Ascending aorta (tissue), 2 donors: Measurements from ENCODE around the gene MPEG1. TPM values are rescaled to one million over a fixed set of nuclear protein-coding genes. Genes with fewer than 3 reads are reported as not detected.
A peak's percentile ranks its signal among the peaks of the same experiment; 100 is the strongest.

Source experiments
- DNase-seq, 2 donors: peaks; one replicate each; pipeline ENCODE4 v3.0.0-alpha.2; 2019; ENCODE audit warnings: low spot score in 2 of 2
- H3K27ac ChIP-seq, 2 donors: fragments of 200-600 bp; sonication (generic); one replicate each; pipeline ENCODE4 v1.5.1; 2016 to 2017; ENCODE audit warnings: mild to moderate bottlenecking in 1 of 2
- H3K27me3 ChIP-seq: fragments of 200-600 bp; sonication (generic); one replicate; pipeline ENCODE4 v1.5.1; 2017
- H3K36me3 ChIP-seq, 2 donors: fragments of 200-600 bp; sonication (generic); one replicate each; pipeline ENCODE4 v1.5.1; 2016
- H3K4me1 ChIP-seq, 2 donors: fragments of 200-600 bp; sonication (generic); one replicate each; pipeline ENCODE4 v1.5.1; 2016 to 2017; ENCODE audit warnings: mild to moderate bottlenecking in 1 of 2
- H3K4me3 ChIP-seq, 2 donors: fragments of 200-600 bp; sonication (generic); one replicate each; pipeline ENCODE4 v1.5.1; 2016 to 2017; ENCODE audit warnings: mild to moderate bottlenecking in 1 of 2
- H3K9me3 ChIP-seq, 2 donors: fragments of 200-600 bp; sonication (generic); one replicate each; pipeline ENCODE4 v1.5.1; 2016
- CTCF ChIP-seq, 3 experiments: fragments of 200-600 bp in 2 of 3; fragments of 450-650 bp in 1 of 3; sonication (generic) in 2 of 3; IDR thresholded peaks; one replicate each; pipeline ENCODE4 v1.5.1; 2016 to 2019; ENCODE audit warnings: antibody characterized with exemption in 3 of 3, mild to moderate bottlenecking in 1 of 3, moderate library complexity in 1 of 3
- intact Hi-C: fragments of 100-400 bp; cut with DNase I; formaldehyde crosslinking; loops from one replicate; pipeline ENCODE4 v1.15.1; 2023
- total RNA-seq: library from RNA; depleted of rRNA; stranded (reverse); fragments of >200 nt; gene quantifications from one replicate; pipeline ENCODE4 v1.1.0, GENCODE V29; 2016

MPEG1 gene
- total RNA-seq, 1 donor from 2014 or later: 14.5 TPM

- intact Hi-C loops: no loop called here
- peak in 2 of 3 experiments; percentile 37 to 45 for TF ChIP-seq CTCF (IDR thresholded peaks at IDR 0.05)
- no peaks in the 10 kb centered on the region for H3K9me3 ChIP-seq
- H3K27ac ChIP-seq: no peak overlapping the region
- H3K4me1 ChIP-seq: peaks cover 2 to 6% of the 10 kb centered on the region in 2 donors
- DNase-seq: no peak
- no peak overlapping the region for H3K4me3 ChIP-seq
- H3K36me3 ChIP-seq: peaks cover 0 to 9% of the 10 kb centered on the region in 2 donors
- H3K27me3 ChIP-seq: no peaks in the 10 kb centered on the region
These were observed 6.1 kb downstream of the MPEG1 start for GRCh38 chr11:59206635-59207034.

GRCh38 chr11:59205648-59206047 lies 7.1 kb downstream of the MPEG1 start:
- H3K4me1 ChIP-seq: peaks cover 2 to 12% of the 10 kb centered on the region in 2 donors
- H3K27me3 ChIP-seq: no peaks in the 10 kb centered on the region
- DNase-seq: no peak
- no peak overlapping the region for H3K27ac ChIP-seq
- TF ChIP-seq CTCF (IDR thresholded peaks at IDR 0.05): no peak
- no peaks in the 10 kb centered on the region for H3K9me3 ChIP-seq
- intact Hi-C loops: no loop called here
- H3K36me3 ChIP-seq: peaks cover 0 to 9% of the 10 kb centered on the region in 2 donors
- no peak overlapping the region for H3K4me3 ChIP-seq

GRCh38 chr11:59204746-59205145 lies 8.0 kb downstream of the MPEG1 start:
- DNase-seq: no peak
- Histone ChIP-seq H3K27ac (no peak overlapping the region), H3K27me3 (no peaks in the 10 kb centered on the region), H3K4me1 (peaks cover 2 to 15% of the 10 kb centered on the region in 2 donors), H3K9me3 (no peaks in the 10 kb centered on the region), H3K4me3 (no peak overlapping the region), H3K36me3 (peaks cover 0 to 9% of the 10 kb centered on the region in 2 donors)
- intact Hi-C loops: no loop called here
- TF ChIP-seq CTCF (IDR thresholded peaks at IDR 0.05): no peak

GRCh38 chr11:59201353-59201752 lies 11.4 kb downstream of the MPEG1 start:
- intact Hi-C loops: no loop called here
- H3K27me3 ChIP-seq: no peaks in the 10 kb centered on the region
- H3K27ac ChIP-seq: peak overlapping the region; percentile 40 to 74
- peaks cover 0 to 9% of the 10 kb centered on the region in 2 donors for H3K36me3 ChIP-seq
- no peak overlapping the region for H3K4me3 ChIP-seq
- no peak for TF ChIP-seq CTCF (IDR thresholded peaks at IDR 0.05)
- DNase-seq: no peak
- no peaks in the 10 kb centered on the region for H3K9me3 ChIP-seq
- peaks cover 4 to 18% of the 10 kb centered on the region in 2 donors for H3K4me1 ChIP-seq

GRCh38 chr11:59200423-59200746 lies 12.3 kb downstream of the MPEG1 start:
- H3K4me3 ChIP-seq: no peak overlapping the region
- peaks cover 4 to 18% of the 10 kb centered on the region in 2 donors for H3K4me1 ChIP-seq
- H3K9me3 ChIP-seq: no peaks in the 10 kb centered on the region
- TF ChIP-seq CTCF (IDR thresholded peaks at IDR 0.05): no peak
- H3K27ac ChIP-seq: peak overlapping the region; percentile 40 to 74
- no peaks in the 10 kb centered on the region for H3K27me3 ChIP-seq
- no peak for DNase-seq
- intact Hi-C loops: no loop called here
- H3K36me3 ChIP-seq: peaks cover 0 to 9% of the 10 kb centered on the region in 2 donors
